Kidney epithelial cell (primary cell): Measurements from ENCODE around the gene TPRG1. TPM values are rescaled to one million over a fixed set of nuclear protein-coding genes. Genes with fewer than 3 reads are reported as not detected.
A peak's percentile ranks its signal among the peaks of the same experiment; 100 is the strongest.

Experiments used
- DNase-seq: peaks from one replicate; pipeline ENCODE4 v3.0.0-alpha.2; 2010; ENCODE audit warnings: low read depth
- H3K27me3 ChIP-seq: 2 replicates; pipeline ENCODE4 v1.6.0; 2011; ENCODE audit warnings: low read length; ENCODE audit not compliant: control insufficient read depth, insufficient read depth
- H3K36me3 ChIP-seq: 2 replicates; pipeline ENCODE4 v1.5.1; 2011; ENCODE audit warnings: low read length; ENCODE audit not compliant: control insufficient read depth, insufficient read depth
- H3K4me3 ChIP-seq: 2 replicates; pipeline ENCODE4 v1.5.1; 2011; ENCODE audit warnings: low read depth, mild to moderate bottlenecking, control low read depth, low read length
- total RNA-seq: library from RNA; depleted of rRNA; stranded (reverse); fragments of >200 nt; gene quantifications from 2 replicates; pipeline ENCODE4 v1.2.3, GENCODE V29; 2015
- TF ChIP-seq, protein P1 (sequence below): IDR thresholded peaks from 2 replicates; pipeline ENCODE4 v1.5.1; 2011; ENCODE audit warnings: mild to moderate bottlenecking, moderate library complexity, low read length, control low read depth, inconsistent platforms; ENCODE audit not compliant: insufficient read depth, poor library complexity, severe bottlenecking

The TPRG1 gene, protein sequence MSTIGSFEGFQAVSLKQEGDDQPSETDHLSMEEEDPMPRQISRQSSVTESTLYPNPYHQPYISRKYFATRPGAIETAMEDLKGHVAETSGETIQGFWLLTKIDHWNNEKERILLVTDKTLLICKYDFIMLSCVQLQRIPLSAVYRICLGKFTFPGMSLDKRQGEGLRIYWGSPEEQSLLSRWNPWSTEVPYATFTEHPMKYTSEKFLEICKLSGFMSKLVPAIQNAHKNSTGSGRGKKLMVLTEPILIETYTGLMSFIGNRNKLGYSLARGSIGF
- total RNA-seq, result 0.41 and 1.4 TPM in 2 replicates

DNA sequence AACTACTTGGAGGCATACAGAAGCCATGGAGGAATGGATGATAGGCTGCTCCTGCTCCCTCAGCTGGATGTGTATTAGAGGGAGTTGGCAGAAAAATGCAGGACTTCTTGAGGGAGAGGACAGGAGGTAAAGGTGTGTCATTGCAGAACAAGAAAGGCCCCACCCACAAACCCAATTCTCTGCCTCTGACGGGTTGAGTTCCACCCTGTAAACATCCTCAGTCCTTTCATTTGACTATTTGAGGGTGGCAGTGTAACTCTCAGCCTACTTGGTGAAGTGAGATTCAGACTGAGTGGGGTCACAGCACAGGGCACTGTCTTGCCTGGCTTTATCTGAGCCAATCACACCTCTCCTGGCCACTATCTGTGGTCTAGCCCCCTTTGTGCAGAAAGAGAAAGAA, at the start of gene TPRG1:
TPRG1 (plus strand) TSS at position 265 of the 400 bp plus-strand sequence. CDS start 35,414 bp downstream, outside the sequence.
- Histone ChIP-seq H3K36me3 (no peaks in the 10 kb centered on the region), H3K27me3 (no peaks in the 10 kb centered on the region), H3K4me3 (no peak within 1 kb of the TSS)
- no peak for DNase-seq
- TF ChIP-seq, protein P1, sequence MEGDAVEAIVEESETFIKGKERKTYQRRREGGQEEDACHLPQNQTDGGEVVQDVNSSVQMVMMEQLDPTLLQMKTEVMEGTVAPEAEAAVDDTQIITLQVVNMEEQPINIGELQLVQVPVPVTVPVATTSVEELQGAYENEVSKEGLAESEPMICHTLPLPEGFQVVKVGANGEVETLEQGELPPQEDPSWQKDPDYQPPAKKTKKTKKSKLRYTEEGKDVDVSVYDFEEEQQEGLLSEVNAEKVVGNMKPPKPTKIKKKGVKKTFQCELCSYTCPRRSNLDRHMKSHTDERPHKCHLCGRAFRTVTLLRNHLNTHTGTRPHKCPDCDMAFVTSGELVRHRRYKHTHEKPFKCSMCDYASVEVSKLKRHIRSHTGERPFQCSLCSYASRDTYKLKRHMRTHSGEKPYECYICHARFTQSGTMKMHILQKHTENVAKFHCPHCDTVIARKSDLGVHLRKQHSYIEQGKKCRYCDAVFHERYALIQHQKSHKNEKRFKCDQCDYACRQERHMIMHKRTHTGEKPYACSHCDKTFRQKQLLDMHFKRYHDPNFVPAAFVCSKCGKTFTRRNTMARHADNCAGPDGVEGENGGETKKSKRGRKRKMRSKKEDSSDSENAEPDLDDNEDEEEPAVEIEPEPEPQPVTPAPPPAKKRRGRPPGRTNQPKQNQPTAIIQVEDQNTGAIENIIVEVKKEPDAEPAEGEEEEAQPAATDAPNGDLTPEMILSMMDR, result no peak

DNA sequence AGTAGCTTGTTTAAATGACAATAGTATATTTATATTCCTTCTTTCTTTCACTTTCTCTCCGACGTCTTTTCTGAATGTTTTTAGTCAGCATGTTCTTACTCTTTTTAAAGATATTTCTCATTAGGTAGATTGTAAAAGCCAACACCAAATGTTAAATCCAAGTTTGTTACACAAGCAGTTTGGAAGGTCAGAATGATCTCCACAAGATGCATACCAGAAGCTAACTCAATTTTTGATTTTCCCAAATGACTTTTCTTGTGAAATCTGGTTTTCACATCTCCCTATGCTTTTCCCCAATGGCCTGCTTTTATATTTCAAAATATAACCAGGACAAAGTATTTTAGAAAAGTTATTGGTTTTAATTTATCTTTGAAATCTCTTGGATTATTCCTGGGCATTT, 49.7 kb upstream of the TPRG1 start:
- H3K27me3 ChIP-seq, result no peaks in the 10 kb centered on the region
- no peak overlapping the region for H3K4me3 ChIP-seq
- no peaks in the 10 kb centered on the region for H3K36me3 ChIP-seq
- no peak for DNase-seq
- TF ChIP-seq, protein P1, result no peak

DNA sequence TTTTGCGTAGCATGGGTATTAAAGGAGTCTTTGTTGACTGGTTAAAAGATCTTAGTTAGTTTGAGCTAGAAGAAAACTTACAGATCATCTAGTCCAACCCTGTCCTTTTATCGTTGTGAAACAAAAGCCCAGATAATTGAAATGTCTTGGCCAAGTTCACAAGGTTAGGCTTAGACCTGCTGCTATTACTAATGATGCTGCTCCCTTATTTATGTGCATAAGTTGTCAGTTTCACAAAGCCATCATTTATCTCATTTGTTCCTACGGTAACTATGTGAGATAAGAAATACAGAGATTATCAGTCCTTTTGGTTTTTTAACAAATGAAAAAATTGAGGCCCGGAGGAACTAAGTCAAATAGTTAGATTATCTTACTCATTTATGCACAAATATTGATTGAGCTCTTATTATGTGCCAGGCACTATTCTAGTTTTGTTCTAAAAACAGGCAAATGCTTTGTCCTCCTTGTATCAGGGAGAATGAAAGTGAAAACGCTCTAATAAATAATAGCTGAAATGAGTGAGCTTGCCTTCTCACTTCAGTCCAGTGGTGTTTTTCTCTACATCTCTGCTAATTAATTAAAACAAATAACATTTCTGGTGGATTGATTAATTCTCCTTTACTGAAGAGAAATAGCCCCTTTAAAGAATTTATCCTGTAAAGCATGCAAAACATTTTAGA, 49.1 kb upstream of the TPRG1 start:
- Histone ChIP-seq H3K36me3 (no peaks in the 10 kb centered on the region), H3K27me3 (no peaks in the 10 kb centered on the region), H3K4me3 (no peak overlapping the region)
- DNase-seq, result no peak
- TF ChIP-seq, protein P1, result no peak

DNA sequence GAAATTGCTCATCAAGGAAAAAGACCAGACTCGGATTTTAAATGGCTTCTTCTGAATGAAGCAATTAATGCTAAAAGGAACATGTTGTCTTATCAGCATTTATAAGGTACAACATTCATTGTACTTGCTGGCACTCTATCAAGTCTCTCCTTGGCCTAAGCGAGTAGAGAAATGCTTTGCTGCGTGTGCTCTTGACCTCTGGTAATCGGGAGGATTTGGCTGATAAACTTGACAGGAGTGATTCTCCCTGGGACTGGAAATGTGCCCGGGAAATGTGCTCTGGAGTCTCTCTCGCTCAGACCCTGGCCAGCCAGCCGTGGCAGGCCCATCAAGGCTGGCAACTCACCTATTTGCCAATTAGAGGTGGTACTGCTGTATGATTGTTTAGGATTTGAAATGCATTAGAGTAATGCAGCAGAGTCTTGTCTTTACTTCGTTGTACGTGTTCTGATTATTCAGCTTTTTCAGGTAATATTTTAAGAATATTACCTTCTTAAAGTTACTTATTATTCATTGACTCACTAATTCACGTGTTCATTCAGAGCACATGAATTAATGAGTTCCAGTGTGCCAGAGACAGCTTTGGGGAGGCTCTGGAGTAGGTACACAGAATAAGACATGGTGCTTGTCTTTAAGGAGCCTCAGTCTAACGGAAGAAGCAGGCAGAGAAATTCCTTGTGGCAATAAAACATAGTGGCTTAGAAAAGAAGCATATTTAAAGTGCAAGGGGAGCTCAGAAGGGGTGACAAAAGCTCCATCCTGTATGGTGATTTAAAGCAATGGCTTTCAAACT, 48.0 kb upstream of the TPRG1 start:
- Histone ChIP-seq H3K36me3 (no peaks in the 10 kb centered on the region), H3K27me3 (no peaks in the 10 kb centered on the region), H3K4me3 (no peak overlapping the region)
- no peak for DNase-seq
- TF ChIP-seq, protein P1, result no peak

DNA sequence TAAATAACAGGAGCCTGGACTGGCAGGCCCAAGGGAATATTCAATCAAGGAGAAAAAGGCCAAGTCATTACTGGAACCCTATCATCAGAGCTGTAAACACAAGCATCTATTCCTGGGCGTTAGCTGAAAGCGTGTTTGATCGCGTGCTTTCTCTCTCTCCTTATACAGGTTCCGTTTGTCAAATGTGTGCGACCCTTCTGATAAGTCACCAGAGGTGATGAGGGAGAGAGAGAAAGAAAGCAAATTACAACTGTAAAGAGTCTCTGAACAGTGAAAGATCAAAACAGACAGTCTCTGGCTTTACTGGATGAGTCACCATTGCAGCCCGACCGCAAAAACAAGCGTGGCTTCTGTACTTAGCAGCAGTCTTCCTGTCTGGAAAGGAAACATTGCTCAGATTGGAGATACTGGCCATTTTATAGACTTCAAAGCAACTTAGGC, 39.5 kb upstream of the TPRG1 start:
- Histone ChIP-seq H3K4me3 (no peak overlapping the region), H3K27me3 (no peaks in the 10 kb centered on the region), H3K36me3 (no peaks in the 10 kb centered on the region)
- DNase-seq, result peak; percentile 62
- TF ChIP-seq, protein P1, result no peak
